Prostate gland (tissue), 2 donors: ENCODE data around the gene BCL6B. TPM values are rescaled to one million over a fixed set of nuclear protein-coding genes. Genes with fewer than 3 reads are reported as not detected.

ENCODE experiments used
- DNase-seq: peaks from one replicate; pipeline ENCODE4 v3.0.0-alpha.2; 2019; ENCODE audit warnings: low spot score
- H3K27ac ChIP-seq, 2 donors: fragments of 200-600 bp; sonication (generic); 2 replicates each; pipeline ENCODE4 v1.5.1; 2017 to 2019
- H3K27me3 ChIP-seq: fragments of 200-600 bp; sonication (generic); replicated peaks from 2 replicates; pipeline ENCODE4 v1.5.1; 2019; ENCODE audit not compliant: insufficient read depth
- H3K36me3 ChIP-seq, 2 donors: fragments of 200-600 bp; sonication (generic); 1 replicate in 1 of 2; 2 replicates in 1 of 2; pipeline versions ENCODE4 v1.5.1 to v1.8.1; 2017 to 2019
- H3K4me1 ChIP-seq: fragments of 200-600 bp; sonication (generic); replicated peaks from 2 replicates; pipeline ENCODE4 v1.5.1; 2019
- H3K4me3 ChIP-seq, 2 donors: fragments of 200-600 bp; sonication (generic); 2 replicates each; pipeline ENCODE4 v1.5.1; 2017 to 2019
- H3K9me3 ChIP-seq: fragments of 200-600 bp; sonication (generic); 2 replicates; pipeline ENCODE4 v1.5.1; 2017
- CTCF ChIP-seq, 4 experiments: fragments of 200-600 bp in 2 of 4; fragments of 450-650 bp in 2 of 4; sonication (generic) in 2 of 4; IDR thresholded peaks; 1 replicate in 3 of 4; 2 replicates in 1 of 4; pipeline ENCODE4 v1.5.1; 2016 to 2019; ENCODE audit warnings: antibody characterized with exemption in 4 of 4, mild to moderate bottlenecking in 2 of 4, moderate library complexity in 2 of 4
- POLR2A ChIP-seq: fragments of 450-650 bp; IDR thresholded peaks from one replicate; pipeline ENCODE4 v1.6.1; 2016; ENCODE audit warnings: antibody characterized with exemption, mild to moderate bottlenecking
- POLR2AphosphoS5 ChIP-seq: sonication (generic); formaldehyde crosslinking; IDR thresholded peaks from one replicate; pipeline ENCODE4 v1.6.1; 2017; ENCODE audit warnings: antibody characterized with exemption
- WGBS: methylation state at CpG from one replicate; pipeline ENCODE4 v1.1.5; 2018; 5-methylcytosine and 5-hydroxymethylcytosine counted together
- intact Hi-C: fragments of 100-400 bp; cut with DNase I; formaldehyde crosslinking; loops from one replicate; pipeline ENCODE4 v1.14.2; 2022
- total RNA-seq, 2 donors: library from RNA; depleted of rRNA; stranded (reverse); fragments of >200 nt; gene quantifications; one replicate each; pipeline ENCODE4 v1.1.0, GENCODE V29; 2016

BCL6B gene
- total RNA-seq, 2 donors from 2014 or later, result 0.96 to 4.0 TPM

- Histone ChIP-seq H3K9me3 (no peaks in the 10 kb centered on the region), H3K36me3 (no peaks in the 10 kb centered on the region), H3K27me3 (no peaks in the 10 kb centered on the region), H3K4me3 (no peak overlapping the region), H3K4me1 (no peaks in the 10 kb centered on the region), H3K27ac (no peak overlapping the region)
- intact Hi-C loops, result no loop called here
- 68% methylated on average over 4 of the region's 4 CpGs for WGBS
- TF ChIP-seq POLR2AphosphoS5, result no peak
- no peak for TF ChIP-seq CTCF (IDR thresholded peaks at IDR 0.05)
- no peak for DNase-seq
Observed at GRCh38 chr17:7056386-7056785, 33.5 kb downstream of the BCL6B start.

- H3K27ac ChIP-seq, result no peak overlapping the region
- H3K27me3 ChIP-seq, result no peaks in the 10 kb centered on the region
- H3K36me3 ChIP-seq, result no peaks in the 10 kb centered on the region
- TF ChIP-seq CTCF (IDR thresholded peaks at IDR 0.05), result no peak
- TF ChIP-seq POLR2AphosphoS5, result no peak
- TF ChIP-seq POLR2A, result no peak
- H3K9me3 ChIP-seq, result no peaks in the 10 kb centered on the region
- DNase-seq, result no peak
- H3K4me3 ChIP-seq, result no peak overlapping the region
- no peaks in the 10 kb centered on the region for H3K4me1 ChIP-seq
- intact Hi-C loops, result no loop called here
- WGBS, result 75% methylated on average over 7 of the region's 7 CpGs
Observed at GRCh38 chr17:7058831-7059447, 36.1 kb downstream of the BCL6B start.

GRCh38 chr17:7060165-7060891 is 37.5 kb downstream of the BCL6B start:
- H3K4me3 ChIP-seq, result no peak overlapping the region
- no peak for DNase-seq
- no peak overlapping the region for H3K27ac ChIP-seq
- H3K9me3 ChIP-seq, result no peaks in the 10 kb centered on the region
- intact Hi-C loops, result no loop called here
- no peaks in the 10 kb centered on the region for H3K36me3 ChIP-seq
- H3K27me3 ChIP-seq, result no peaks in the 10 kb centered on the region
- TF ChIP-seq POLR2AphosphoS5, result no peak
- no peak for TF ChIP-seq POLR2A
- no peak for TF ChIP-seq CTCF (IDR thresholded peaks at IDR 0.05)
- H3K4me1 ChIP-seq, result no peaks in the 10 kb centered on the region
- 44% methylated on average over 6 of the region's 6 CpGs for WGBS

GRCh38 chr17:7063518-7064094 is 40.8 kb downstream of the BCL6B start:
- Histone ChIP-seq H3K27ac (no peak overlapping the region), H3K9me3 (no peaks in the 10 kb centered on the region), H3K4me1 (no peaks in the 10 kb centered on the region), H3K36me3 (no peaks in the 10 kb centered on the region), H3K27me3 (no peaks in the 10 kb centered on the region), H3K4me3 (no peak overlapping the region)
- WGBS, result 76% methylated on average over 6 of the region's 6 CpGs
- no peak for DNase-seq
- no peak for TF ChIP-seq POLR2A
- TF ChIP-seq POLR2AphosphoS5, result no peak
- no peak for TF ChIP-seq CTCF (IDR thresholded peaks at IDR 0.05)
- intact Hi-C loops, result no loop called here
